ENCODE measurements around the gene DTNB. TPM values are rescaled to one million over a fixed set of nuclear protein-coding genes. Genes with fewer than 3 reads are reported as not detected.

DTNB gene
- total and polyA plus RNA-seq, 2 experiments from 2014 or later = 10.3 to 13.9 TPM

DNA sequence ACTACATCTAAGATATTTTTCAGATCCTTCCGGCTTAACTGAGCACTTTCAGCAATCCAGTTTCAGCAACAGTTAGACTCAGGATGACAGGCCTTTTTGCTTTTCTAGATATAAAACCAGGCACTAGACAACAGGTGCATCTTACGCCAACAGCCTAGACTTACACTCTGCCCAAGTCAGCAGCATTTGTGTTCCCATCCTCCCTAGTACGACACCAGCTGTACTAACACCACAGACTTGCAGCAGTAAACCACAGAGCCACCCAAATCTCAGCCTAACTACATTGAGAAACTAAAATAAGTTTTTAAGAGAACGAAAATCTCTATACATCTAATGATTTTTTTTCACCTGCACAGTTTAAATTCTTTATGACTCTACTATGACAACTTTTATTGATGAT, 241.8 kb downstream of the DTNB start:
- H3K9me2 ChIP-seq (replicated peaks; ENCODE audit: insufficient read depth) = no peaks in the 10 kb centered on the region
- no peak overlapping the region for H3K4me2 ChIP-seq
- H3K27ac ChIP-seq = no peak overlapping the region
- no peak for DNase-seq (ENCODE audit: low spot score)
- H3K27me3 ChIP-seq = no peaks in the 10 kb centered on the region
- no peaks in the 10 kb centered on the region for H3K79me2 ChIP-seq
- H4K20me1 ChIP-seq (ENCODE audit: insufficient read depth, poor library complexity, severe bottlenecking) = no peaks in the 10 kb centered on the region
- TF ChIP-seq, protein P1, sequence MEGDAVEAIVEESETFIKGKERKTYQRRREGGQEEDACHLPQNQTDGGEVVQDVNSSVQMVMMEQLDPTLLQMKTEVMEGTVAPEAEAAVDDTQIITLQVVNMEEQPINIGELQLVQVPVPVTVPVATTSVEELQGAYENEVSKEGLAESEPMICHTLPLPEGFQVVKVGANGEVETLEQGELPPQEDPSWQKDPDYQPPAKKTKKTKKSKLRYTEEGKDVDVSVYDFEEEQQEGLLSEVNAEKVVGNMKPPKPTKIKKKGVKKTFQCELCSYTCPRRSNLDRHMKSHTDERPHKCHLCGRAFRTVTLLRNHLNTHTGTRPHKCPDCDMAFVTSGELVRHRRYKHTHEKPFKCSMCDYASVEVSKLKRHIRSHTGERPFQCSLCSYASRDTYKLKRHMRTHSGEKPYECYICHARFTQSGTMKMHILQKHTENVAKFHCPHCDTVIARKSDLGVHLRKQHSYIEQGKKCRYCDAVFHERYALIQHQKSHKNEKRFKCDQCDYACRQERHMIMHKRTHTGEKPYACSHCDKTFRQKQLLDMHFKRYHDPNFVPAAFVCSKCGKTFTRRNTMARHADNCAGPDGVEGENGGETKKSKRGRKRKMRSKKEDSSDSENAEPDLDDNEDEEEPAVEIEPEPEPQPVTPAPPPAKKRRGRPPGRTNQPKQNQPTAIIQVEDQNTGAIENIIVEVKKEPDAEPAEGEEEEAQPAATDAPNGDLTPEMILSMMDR (IDR thresholded peaks at IDR 0.05; ENCODE audit: poor library complexity) = no peak
- no peak for TF ChIP-seq EZH2phosphoT487 (IDR thresholded peaks at IDR 0.05; ENCODE audit: low read depth, severe bottlenecking, unreplicated experiment)
- TF ChIP-seq EZH2 (IDR thresholded peaks at IDR 0.05; ENCODE audit: borderline replicate concordance) = no peak
- H3K36me3 ChIP-seq (replicated peaks; ENCODE audit: insufficient read depth, low read depth) = no peaks in the 10 kb centered on the region
- no peak overlapping the region for H3K4me3 ChIP-seq
- no peaks in the 10 kb centered on the region for H3K4me1 ChIP-seq (ENCODE audit: insufficient read depth)
- no peaks in the 10 kb centered on the region for H3K9me3 ChIP-seq (ENCODE audit: low read depth)
- WGBS (ENCODE audit: low lambda C conversion rate, missing lambda C conversion rate) = 95% methylated on average over 4 of the region's 4 CpGs
- no peak overlapping the region for H2AFZ ChIP-seq

DNA sequence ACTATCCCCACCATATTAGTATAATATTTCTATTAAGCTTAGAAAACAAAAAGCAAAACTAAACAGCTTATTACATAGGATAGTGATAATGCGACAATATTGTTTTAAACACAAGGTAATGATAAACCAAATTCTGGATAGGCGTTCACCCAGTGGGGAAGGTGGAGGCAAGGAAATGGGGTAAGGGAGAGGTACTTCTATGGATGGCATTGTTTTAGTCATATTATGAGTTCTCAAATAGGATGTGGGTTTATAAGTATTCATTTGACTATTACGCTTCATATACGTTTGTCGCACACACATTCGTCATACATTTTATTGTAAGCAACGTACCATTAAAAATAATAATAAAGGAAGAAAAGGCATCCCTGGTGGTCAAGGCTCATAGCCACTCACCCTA, 242.8 kb downstream of the DTNB start:
- H3K27me3 ChIP-seq = no peaks in the 10 kb centered on the region
- no peak overlapping the region for H3K4me3 ChIP-seq
- no peaks in the 10 kb centered on the region for H3K79me2 ChIP-seq
- 95% methylated on average over 7 of the region's 7 CpGs for WGBS (ENCODE audit: low lambda C conversion rate, missing lambda C conversion rate)
- TF ChIP-seq EZH2 (IDR thresholded peaks at IDR 0.05; ENCODE audit: borderline replicate concordance) = no peak
- TF ChIP-seq EZH2phosphoT487 (IDR thresholded peaks at IDR 0.05; ENCODE audit: low read depth, severe bottlenecking, unreplicated experiment) = no peak
- TF ChIP-seq, protein P1 (IDR thresholded peaks at IDR 0.05; ENCODE audit: poor library complexity) = no peak
- H3K36me3 ChIP-seq (replicated peaks; ENCODE audit: insufficient read depth, low read depth) = no peaks in the 10 kb centered on the region
- no peaks in the 10 kb centered on the region for H4K20me1 ChIP-seq (ENCODE audit: insufficient read depth, poor library complexity, severe bottlenecking)
- H3K4me1 ChIP-seq (ENCODE audit: insufficient read depth) = no peaks in the 10 kb centered on the region
- H3K4me2 ChIP-seq = no peak overlapping the region
- no peak for DNase-seq (ENCODE audit: low spot score)
- no peak overlapping the region for H3K27ac ChIP-seq
- no peaks in the 10 kb centered on the region for H3K9me2 ChIP-seq (replicated peaks; ENCODE audit: insufficient read depth)
- H2AFZ ChIP-seq = no peak overlapping the region
- no peaks in the 10 kb centered on the region for H3K9me3 ChIP-seq (ENCODE audit: low read depth)

DNA sequence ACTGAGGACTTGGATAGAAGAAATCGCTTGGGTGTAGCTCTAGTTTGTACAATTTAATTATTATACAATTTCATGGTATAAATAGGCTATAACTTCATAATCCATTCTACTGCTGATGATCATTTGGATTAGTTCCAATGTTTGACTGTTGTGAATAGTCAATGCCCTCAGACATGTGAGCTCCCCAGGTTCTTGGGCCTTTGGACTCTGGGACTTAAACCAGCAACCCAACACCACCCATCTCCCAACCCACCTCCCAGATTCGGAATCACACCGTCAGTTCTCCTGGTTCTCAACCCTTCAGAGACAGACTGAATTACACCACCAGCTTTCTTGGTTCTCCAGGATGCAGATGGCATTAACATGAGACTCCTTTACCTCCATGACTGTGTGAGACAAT, 247.1 kb downstream of the DTNB start:
- no peak for DNase-seq (ENCODE audit: low spot score)
- H3K27ac ChIP-seq = no peak overlapping the region
- H2AFZ ChIP-seq = no peak overlapping the region
- no peaks in the 10 kb centered on the region for H3K9me2 ChIP-seq (replicated peaks; ENCODE audit: insufficient read depth)
- H3K9me3 ChIP-seq (ENCODE audit: low read depth) = no peaks in the 10 kb centered on the region
- H3K4me3 ChIP-seq = no peak overlapping the region
- WGBS (ENCODE audit: low lambda C conversion rate, missing lambda C conversion rate) = 92% methylated on average over 3 of the region's 3 CpGs
- no peaks in the 10 kb centered on the region for H4K20me1 ChIP-seq (ENCODE audit: insufficient read depth, poor library complexity, severe bottlenecking)
- H3K79me2 ChIP-seq = no peaks in the 10 kb centered on the region
- H3K27me3 ChIP-seq = no peaks in the 10 kb centered on the region
- H3K36me3 ChIP-seq (replicated peaks; ENCODE audit: insufficient read depth, low read depth) = no peaks in the 10 kb centered on the region
- TF ChIP-seq, protein P1 (IDR thresholded peaks at IDR 0.05; ENCODE audit: poor library complexity) = no peak
- TF ChIP-seq EZH2 (IDR thresholded peaks at IDR 0.05; ENCODE audit: borderline replicate concordance) = no peak
- TF ChIP-seq EZH2phosphoT487 (IDR thresholded peaks at IDR 0.05; ENCODE audit: low read depth, severe bottlenecking, unreplicated experiment) = no peak
- H3K4me2 ChIP-seq = no peak overlapping the region
- H3K4me1 ChIP-seq (ENCODE audit: insufficient read depth) = no peaks in the 10 kb centered on the region
